Adipocyte (in vitro differentiated cells): ENCODE measurements around the gene LRRK1.

ENCODE experiments used
- DNase-seq: peaks from one replicate; pipeline ENCODE4 v3.0.0-alpha.2; 2015; ENCODE audit warnings: low read depth
- H3K27me3 ChIP-seq: replicated peaks from 2 replicates; pipeline ENCODE4 v1.7.0; 2013; ENCODE audit warnings: mild to moderate bottlenecking, low read length, moderate library complexity; ENCODE audit not compliant: control insufficient read depth, insufficient read depth
- H3K36me3 ChIP-seq: 2 replicates; pipeline ENCODE4 v1.7.0; 2013; ENCODE audit warnings: low read length, mild to moderate bottlenecking, moderate library complexity; ENCODE audit not compliant: control insufficient read depth, insufficient read depth, severe bottlenecking
- H3K4me1 ChIP-seq: 2 replicates; pipeline ENCODE4 v1.7.0; 2013; ENCODE audit warnings: mild to moderate bottlenecking, low read length, moderate library complexity; ENCODE audit not compliant: control insufficient read depth, insufficient read depth
- H3K4me3 ChIP-seq: 2 replicates; pipeline ENCODE4 v1.7.0; 2013; ENCODE audit warnings: mild to moderate bottlenecking, low read length, moderate library complexity
- H3K9ac ChIP-seq: 2 replicates; pipeline ENCODE4 v1.7.0; 2013; ENCODE audit warnings: mild to moderate bottlenecking, low read length, moderate library complexity
- H3K9me3 ChIP-seq: 2 replicates; pipeline ENCODE4 v1.7.0; 2013; ENCODE audit warnings: mild to moderate bottlenecking, low read length, moderate library complexity; ENCODE audit not compliant: control insufficient read depth

Gene LRRK1

DNA sequence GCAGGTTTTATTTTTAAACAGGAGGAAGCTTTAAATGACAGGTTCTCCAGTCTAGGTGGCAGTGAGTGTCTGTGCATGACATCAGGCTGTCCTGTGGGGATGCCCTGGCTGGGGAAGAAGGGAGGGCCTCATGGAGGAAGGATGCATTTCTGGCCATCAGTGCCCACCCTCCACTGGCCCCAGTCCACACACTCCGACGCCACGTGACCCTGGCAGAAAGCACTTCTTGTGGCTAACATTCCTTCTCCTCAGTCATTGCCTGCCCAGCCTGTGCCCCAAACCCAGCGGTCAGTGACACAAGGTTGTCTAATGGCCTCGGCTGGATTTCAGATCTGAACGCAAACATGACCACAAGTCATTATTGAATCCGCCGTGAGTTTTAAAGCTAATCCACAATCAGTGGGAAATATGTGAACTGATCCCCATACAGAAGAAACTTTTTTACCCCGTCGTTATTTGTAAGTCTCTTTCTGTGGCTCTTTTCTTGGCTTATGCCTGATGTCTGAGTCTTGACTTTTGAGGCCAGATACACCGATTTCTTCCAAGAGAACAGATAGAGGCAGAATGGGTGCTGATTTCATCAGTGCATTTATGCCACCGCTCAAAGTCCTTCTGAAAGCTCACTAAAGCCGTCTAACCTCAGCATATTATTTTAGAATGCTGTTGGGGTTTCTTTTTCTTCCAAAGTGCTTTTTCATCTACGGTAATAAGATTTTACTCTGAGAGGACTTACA is 17.3 kb upstream of the LRRK1 start:
- Histone ChIP-seq H3K36me3 (peaks cover 80% of the 10 kb centered on the region), H3K9ac (peak overlapping the region; percentile 73), H3K4me1 (peaks cover 17% of the 10 kb centered on the region), H3K9me3 (no peaks in the 10 kb centered on the region), H3K4me3 (peak overlapping the region; percentile 74), H3K27me3 (no peaks in the 10 kb centered on the region)
- peak; percentile 72 for DNase-seq

DNA sequence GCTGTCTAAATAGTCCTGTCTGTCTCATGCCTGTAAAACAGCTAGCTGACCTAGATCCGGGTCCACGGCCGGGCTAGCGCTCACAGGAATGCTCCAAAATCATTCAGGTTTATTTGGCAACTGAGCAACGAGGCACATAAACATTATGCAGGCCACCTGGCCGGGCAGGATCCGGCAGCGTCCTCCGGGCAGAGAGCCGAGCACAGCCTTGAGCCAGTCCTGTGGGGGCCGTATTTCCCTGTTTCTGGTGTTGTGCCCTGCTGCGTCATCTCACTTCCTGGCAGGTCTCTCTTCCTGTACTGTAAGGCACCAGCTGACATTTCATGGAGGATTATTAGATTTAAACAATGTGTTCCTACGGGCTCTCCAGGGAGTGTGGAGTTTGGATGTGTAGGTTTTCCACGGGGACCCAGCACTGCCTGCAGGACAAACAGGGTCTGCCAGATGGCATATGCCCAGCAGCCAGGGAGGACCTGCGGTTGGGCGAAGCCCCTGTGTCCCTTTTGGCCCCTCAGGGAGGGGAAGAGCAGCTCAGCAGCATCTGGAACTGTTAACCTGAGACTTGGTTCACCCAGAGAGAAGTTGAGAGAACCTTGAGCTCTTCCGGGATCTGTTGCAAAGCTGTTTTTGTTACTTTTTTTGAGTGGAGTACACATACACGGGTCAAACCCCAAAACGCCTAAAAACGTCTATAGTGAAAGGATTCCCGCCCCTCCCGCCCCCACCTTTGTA is 16.6 kb upstream of the LRRK1 start:
- Histone ChIP-seq H3K4me1 (peaks cover 17% of the 10 kb centered on the region), H3K9me3 (no peaks in the 10 kb centered on the region), H3K9ac (peak overlapping the region; percentile 73), H3K27me3 (no peaks in the 10 kb centered on the region), H3K36me3 (peaks cover 80% of the 10 kb centered on the region), H3K4me3 (peak overlapping the region; percentile 74)
- DNase-seq, result peak; percentile 88

DNA sequence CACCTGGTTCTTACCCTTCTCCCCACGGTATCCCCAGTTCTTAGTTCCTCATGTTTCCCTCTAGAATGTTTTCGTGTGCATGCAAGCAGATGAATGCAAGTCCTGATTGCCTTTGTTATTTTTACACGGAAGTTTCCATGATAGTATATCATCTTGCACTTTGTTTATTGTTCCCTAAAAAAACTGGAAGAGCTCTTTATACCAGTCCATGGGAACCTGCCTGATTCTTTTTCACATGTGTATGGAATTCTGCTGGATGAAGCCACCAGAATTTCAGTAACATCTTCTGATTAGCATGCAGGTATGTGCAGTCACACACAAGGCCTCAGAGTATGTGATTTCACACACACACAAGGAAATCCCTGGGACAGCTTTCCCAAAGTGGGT is 16.0 kb upstream of the LRRK1 start:
- Histone ChIP-seq H3K4me3 (no peak overlapping the region), H3K4me1 (peaks cover 17% of the 10 kb centered on the region), H3K27me3 (no peaks in the 10 kb centered on the region), H3K9me3 (no peaks in the 10 kb centered on the region), H3K36me3 (peaks cover 78% of the 10 kb centered on the region), H3K9ac (peak overlapping the region; percentile 73)
- peak; percentile 29 for DNase-seq

DNA sequence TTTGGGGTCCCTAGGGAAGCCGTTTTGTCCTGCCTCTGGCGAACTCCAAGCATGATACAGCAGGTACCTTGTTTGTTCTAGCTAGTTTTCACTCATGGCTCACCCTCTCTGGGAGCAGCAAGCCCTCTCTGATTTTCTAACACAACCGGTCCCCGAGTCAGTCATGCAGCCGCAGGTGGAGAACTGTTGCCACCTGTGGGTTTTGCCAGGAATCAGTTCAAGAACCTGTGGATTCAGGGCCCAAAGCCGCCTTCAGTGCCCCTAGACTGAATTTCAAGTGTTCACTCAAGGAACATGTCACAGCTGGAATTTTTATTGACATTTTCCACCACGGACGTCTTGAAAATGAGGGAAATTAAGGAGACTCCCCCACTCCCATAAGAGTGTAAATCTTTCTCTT is 13.3 kb upstream of the LRRK1 start:
- DNase-seq, result no peak
- Histone ChIP-seq H3K4me3 (no peak overlapping the region), H3K9ac (no peak overlapping the region), H3K4me1 (peaks cover 17% of the 10 kb centered on the region), H3K27me3 (no peaks in the 10 kb centered on the region), H3K9me3 (no peaks in the 10 kb centered on the region), H3K36me3 (peaks cover 77% of the 10 kb centered on the region)

DNA sequence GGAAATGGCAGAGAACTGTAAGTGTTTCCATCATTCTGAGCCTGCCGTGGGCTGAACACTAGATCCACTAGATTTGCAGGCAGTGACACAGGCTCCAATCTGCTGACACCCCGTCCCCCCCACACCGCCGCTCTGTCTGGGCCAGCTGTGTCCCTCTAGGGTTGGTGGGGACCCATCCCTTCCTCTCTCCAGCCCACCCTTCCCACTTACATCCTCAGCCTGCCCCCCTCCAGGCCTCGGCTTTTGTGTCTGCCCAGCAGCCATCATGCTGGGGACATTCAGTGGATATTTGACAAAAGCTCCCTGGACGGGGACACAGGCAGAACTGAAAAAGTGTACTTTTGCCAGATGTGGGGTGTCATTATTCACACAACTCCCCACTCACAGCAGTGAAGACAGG is 10.7 kb upstream of the LRRK1 start:
- Histone ChIP-seq H3K9me3 (peaks cover 3% of the 10 kb centered on the region), H3K9ac (no peak overlapping the region), H3K4me3 (no peak overlapping the region), H3K27me3 (no peaks in the 10 kb centered on the region), H3K4me1 (no peaks in the 10 kb centered on the region), H3K36me3 (peaks cover 93% of the 10 kb centered on the region)
- no peak for DNase-seq

DNA sequence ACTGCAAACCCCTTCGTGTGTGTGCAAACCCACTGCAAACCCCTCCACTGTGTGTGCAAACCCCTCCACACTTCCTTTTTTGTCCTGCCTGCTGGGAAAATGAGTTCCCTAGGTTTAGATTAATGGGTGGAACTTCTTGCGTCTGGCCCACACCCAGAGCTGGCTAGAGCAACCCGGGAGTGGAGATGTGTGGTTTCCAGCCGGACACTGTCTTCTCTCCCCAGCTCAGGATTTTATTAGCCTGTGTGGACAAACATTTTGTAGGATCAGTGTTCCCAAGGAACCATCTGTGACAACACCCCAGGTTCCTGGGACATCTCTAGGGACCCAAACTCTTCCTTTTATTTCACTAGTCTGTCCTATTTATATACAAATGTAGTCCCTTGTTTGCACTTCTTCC is 9.6 kb upstream of the LRRK1 start:
- no peaks in the 10 kb centered on the region for H3K4me1 ChIP-seq
- no peak overlapping the region for H3K4me3 ChIP-seq
- H3K9ac ChIP-seq, result no peak overlapping the region
- no peak for DNase-seq
- peaks cover 94% of the 10 kb centered on the region for H3K36me3 ChIP-seq
- peaks cover 3% of the 10 kb centered on the region for H3K9me3 ChIP-seq
- H3K27me3 ChIP-seq, result no peaks in the 10 kb centered on the region

DNA sequence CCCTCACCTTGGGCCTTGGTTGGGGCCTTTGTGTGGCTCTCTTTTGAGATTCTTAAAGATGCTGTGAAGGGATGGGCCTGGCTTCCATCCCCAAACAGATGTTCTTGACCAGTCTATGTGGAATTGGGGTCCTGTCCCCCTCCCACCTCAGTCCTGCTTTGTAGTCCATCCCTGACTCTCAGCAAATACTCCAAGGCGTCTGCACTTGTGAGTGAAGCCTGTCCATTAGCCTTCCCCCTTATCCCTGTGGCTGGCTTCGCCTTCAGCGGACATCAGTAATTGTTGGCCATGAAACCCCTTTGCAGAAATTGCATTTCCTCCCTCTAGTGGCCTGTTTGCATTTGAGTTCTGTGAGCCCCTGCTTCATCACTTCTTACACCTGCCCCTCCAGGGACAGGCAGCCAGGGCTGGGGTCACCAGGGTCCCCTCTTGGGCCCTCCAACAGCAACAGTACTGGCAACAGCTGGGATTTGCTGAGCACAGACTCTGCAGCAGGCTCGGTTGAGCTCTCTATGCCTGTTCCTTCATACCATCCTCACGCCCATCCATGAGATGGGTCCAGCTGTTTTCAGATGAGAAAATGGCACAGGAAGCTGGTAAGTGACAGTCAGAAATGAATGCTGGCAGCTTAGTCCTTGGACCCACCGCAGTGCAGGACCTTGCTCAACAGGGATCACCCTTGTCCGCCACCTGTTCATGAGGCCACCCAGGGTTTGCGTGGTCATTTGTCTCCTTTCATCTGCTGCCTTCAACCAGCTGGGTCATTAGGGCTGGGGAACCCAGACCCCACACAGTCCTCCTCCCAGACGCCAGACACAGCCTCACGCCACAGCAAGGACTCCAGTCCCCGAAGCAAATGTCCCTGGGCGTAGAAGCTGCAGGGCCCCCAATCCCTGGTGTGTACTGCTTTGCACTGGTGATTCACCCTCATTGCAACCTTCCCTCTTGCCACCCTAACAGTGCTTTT is 8.9 kb upstream of the LRRK1 start:
- DNase-seq, result no peak
- Histone ChIP-seq H3K36me3 (peaks cover 94% of the 10 kb centered on the region), H3K4me1 (no peaks in the 10 kb centered on the region), H3K9me3 (peaks cover 3% of the 10 kb centered on the region), H3K4me3 (no peak overlapping the region), H3K9ac (no peak overlapping the region), H3K27me3 (no peaks in the 10 kb centered on the region)

DNA sequence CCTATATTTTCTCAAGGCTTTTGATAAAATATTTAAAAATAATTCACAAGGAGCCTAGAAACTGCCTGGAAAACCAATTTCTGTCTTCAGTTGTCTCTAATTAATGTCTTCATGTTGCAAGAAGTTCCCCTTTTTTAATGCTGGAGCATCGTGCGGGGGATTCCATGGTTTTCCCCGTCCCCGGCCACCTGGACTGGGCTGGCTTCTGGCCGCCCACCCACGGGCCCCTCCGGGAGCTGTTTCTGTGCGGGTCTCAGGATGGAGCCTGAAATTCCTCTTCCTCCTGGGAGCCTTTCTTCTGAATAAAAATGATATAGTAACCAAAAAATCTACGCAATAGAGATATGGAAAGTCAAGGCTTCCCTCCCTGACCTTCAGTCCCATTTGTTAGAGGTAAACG is 8.1 kb upstream of the LRRK1 start:
- peaks cover 3% of the 10 kb centered on the region for H3K9me3 ChIP-seq
- H3K4me3 ChIP-seq, result no peak overlapping the region
- H3K36me3 ChIP-seq, result peaks cover 94% of the 10 kb centered on the region
- no peaks in the 10 kb centered on the region for H3K4me1 ChIP-seq
- H3K9ac ChIP-seq, result no peak overlapping the region
- H3K27me3 ChIP-seq, result no peaks in the 10 kb centered on the region
- DNase-seq, result no peak

DNA sequence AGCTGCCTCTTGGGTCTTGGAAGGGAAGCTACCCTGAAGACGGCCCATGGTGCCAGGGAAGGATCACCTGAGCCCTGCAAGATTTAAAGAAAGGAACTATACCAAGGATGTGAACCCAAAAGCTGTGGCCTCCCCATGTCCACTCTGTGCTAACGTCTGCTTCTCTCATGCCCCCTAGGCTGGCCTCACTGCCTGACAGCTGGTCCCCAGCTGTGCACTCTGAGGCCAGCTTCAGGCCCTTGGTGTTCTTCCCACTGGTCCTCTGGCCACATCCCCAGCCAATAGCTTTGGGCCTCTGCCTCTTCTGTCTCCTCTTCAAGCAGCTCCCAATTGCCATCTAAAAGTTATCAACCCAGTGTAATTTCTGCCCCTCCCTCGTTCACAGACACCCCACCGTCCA is 5.2 kb upstream of the LRRK1 start:
- H3K9ac ChIP-seq, result no peak overlapping the region
- DNase-seq, result no peak
- peaks cover 74% of the 10 kb centered on the region for H3K36me3 ChIP-seq
- no peak overlapping the region for H3K4me3 ChIP-seq
- H3K4me1 ChIP-seq, result peaks cover 14% of the 10 kb centered on the region
- no peaks in the 10 kb centered on the region for H3K27me3 ChIP-seq
- peaks cover 3% of the 10 kb centered on the region for H3K9me3 ChIP-seq

DNA sequence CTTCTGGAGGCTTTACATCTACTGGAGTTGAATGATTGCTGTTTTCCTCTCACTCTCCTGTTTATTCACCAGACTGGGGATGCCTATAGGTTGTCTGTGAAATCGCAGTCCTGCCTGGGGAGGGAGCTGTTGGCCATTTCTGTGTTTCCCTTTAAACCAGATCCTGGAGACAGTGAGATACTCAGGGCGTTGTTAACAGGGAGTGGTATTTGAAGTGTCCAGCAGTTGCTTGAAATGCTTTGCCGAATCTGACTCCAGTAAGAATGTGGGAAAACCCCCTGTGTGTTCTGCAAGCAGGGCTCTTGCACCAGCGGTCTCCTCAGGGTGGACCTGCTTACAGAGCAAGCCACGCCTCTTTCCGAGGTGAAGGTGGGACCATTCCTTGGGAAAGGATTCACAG is 4.3 kb upstream of the LRRK1 start:
- H3K4me1 ChIP-seq, result peaks cover 14% of the 10 kb centered on the region
- H3K9ac ChIP-seq, result no peak overlapping the region
- H3K4me3 ChIP-seq, result no peak overlapping the region
- H3K27me3 ChIP-seq, result no peaks in the 10 kb centered on the region
- H3K36me3 ChIP-seq, result peaks cover 66% of the 10 kb centered on the region
- DNase-seq, result no peak
- H3K9me3 ChIP-seq, result peaks cover 3% of the 10 kb centered on the region
